GM23338 (cell line): Measurements from ENCODE around the gene IFI27. TPM values are rescaled to one million over a fixed set of nuclear protein-coding genes. Genes with fewer than 3 reads are reported as not detected.

Experiments
- ATAC-seq: fragments of 200-7000 bp; cut with Tn5 transposase; 3 replicates; pipeline ENCODE4 v1.9.1; 2020
- DNase-seq: peaks from one replicate; pipeline ENCODE4 v3.0.0-alpha.2; 2015; ENCODE audit warnings: low spot score
- H2AFZ ChIP-seq: fragments of 200-600 bp; sonication (generic); 2 replicates; pipeline ENCODE4 v1.8.0; 2016; ENCODE audit warnings: antibody characterized with exemption, mild to moderate bottlenecking, moderate library complexity
- H3F3A ChIP-seq: fragments of 200-600 bp; sonication (generic); replicated peaks from 2 replicates; pipeline ENCODE4 v1.8.0; 2017; ENCODE audit warnings: antibody characterized with exemption, mixed run types, low read depth
- H3K27ac ChIP-seq: fragments of 200-600 bp; sonication (generic); 2 replicates; pipeline ENCODE4 v1.6.1; 2016; ENCODE audit warnings: low read depth
- H3K27me3 ChIP-seq: fragments of 200-600 bp; sonication (generic); 2 replicates; pipeline ENCODE4 v1.8.0; 2016; ENCODE audit warnings: mild to moderate bottlenecking, mixed run types, moderate library complexity; ENCODE audit not compliant: insufficient read depth
- H3K36me3 ChIP-seq: fragments of 200-600 bp; sonication (generic); 2 replicates; pipeline ENCODE4 v1.8.0; 2016; ENCODE audit warnings: mild to moderate bottlenecking; ENCODE audit not compliant: insufficient read depth
- H3K4me1 ChIP-seq: fragments of 200-600 bp; sonication (generic); 2 replicates; pipeline ENCODE4 v1.8.0; 2016; ENCODE audit warnings: mild to moderate bottlenecking, moderate library complexity; ENCODE audit not compliant: insufficient read depth
- H3K4me2 ChIP-seq: fragments of 200-600 bp; sonication (generic); 2 replicates; pipeline ENCODE4 v1.7.1; 2017; ENCODE audit warnings: mixed run types
- H3K4me3 ChIP-seq: fragments of 200-600 bp; sonication (generic); 2 replicates; pipeline ENCODE4 v1.6.1; 2016; ENCODE audit warnings: mixed run types
- H3K79me2 ChIP-seq: fragments of 200-600 bp; sonication (generic); replicated peaks from 2 replicates; pipeline ENCODE4 v1.8.0; 2017; ENCODE audit warnings: mild to moderate bottlenecking; ENCODE audit not compliant: insufficient read depth
- H3K9me2 ChIP-seq: fragments of 200-600 bp; sonication (generic); 2 replicates; pipeline ENCODE4 v1.8.0; 2017; ENCODE audit not compliant: insufficient read depth
- H4K20me1 ChIP-seq: fragments of 200-600 bp; sonication (generic); replicated peaks from 2 replicates; pipeline ENCODE4 v1.8.0; 2017; ENCODE audit warnings: mild to moderate bottlenecking; ENCODE audit not compliant: insufficient read depth
- H3K27ac Mint-ChIP-seq: 2 replicates; pipeline ENCODE4 v1.8.0; 2020; ENCODE audit warnings: inconsistent platforms, mild to moderate bottlenecking, moderate library complexity, mixed read lengths
- H3K27me3 Mint-ChIP-seq: 3 replicates; pipeline ENCODE4 v1.8.0; 2022; ENCODE audit warnings: low read depth, mild to moderate bottlenecking, moderate library complexity, mixed read lengths, inconsistent platforms; ENCODE audit not compliant: insufficient read depth, poor library complexity
- H3K36me3 Mint-ChIP-seq: 3 replicates; pipeline ENCODE4 v1.8.0; 2021; ENCODE audit warnings: low read depth, mild to moderate bottlenecking, inconsistent platforms, moderate library complexity, mixed read lengths
- H3K4me1 Mint-ChIP-seq: 3 replicates; pipeline ENCODE4 v1.8.0; 2020; ENCODE audit warnings: mild to moderate bottlenecking, inconsistent platforms, mixed read lengths
- H3K4me3 Mint-ChIP-seq: 3 replicates; pipeline ENCODE4 v1.8.0; 2021; ENCODE audit warnings: moderate library complexity, mild to moderate bottlenecking, inconsistent platforms, mixed read lengths
- H3K9me3 Mint-ChIP-seq: 3 replicates; pipeline ENCODE4 v1.8.0; 2020; ENCODE audit warnings: moderate library complexity, mild to moderate bottlenecking, inconsistent platforms, mixed read lengths
- ETS1 ChIP-seq: IDR thresholded peaks from 2 replicates; pipeline ENCODE4 v1.6.1; 2016; ENCODE audit warnings: antibody characterized with exemption
- NANOG ChIP-seq: IDR thresholded peaks from 2 replicates; pipeline ENCODE4 v1.6.1; 2016; ENCODE audit warnings: antibody characterized with exemption, borderline replicate concordance
- POLR2AphosphoS5 ChIP-seq: IDR thresholded peaks from 2 replicates; pipeline ENCODE4 v1.6.1; 2016; ENCODE audit warnings: antibody characterized with exemption, low read depth
- REST ChIP-seq: IDR thresholded peaks from one replicate; pipeline ENCODE4 v1.6.1; 2018; ENCODE audit warnings: antibody characterized with exemption; ENCODE audit not compliant: unreplicated experiment
- ZNF462 ChIP-seq: fragments of 250-450 bp; sonication (Bioruptor Pico); IDR thresholded peaks from 2 replicates; pipeline ENCODE4 v1.5.0; 2020; ENCODE audit warnings: mild to moderate bottlenecking, moderate library complexity
- polyA plus RNA-seq: library from polyadenylated mRNA; unstranded; fragments of >200 nt; fragmentation: Nextera tagmentation; extraction: Ambion mirVana; gene quantifications from 2 replicates; pipeline ENCODE4 v1.2.1, GENCODE V29; 2016
- total RNA-seq: library from RNA; depleted of rRNA; stranded (reverse); fragments of >200 nt; shearing (Covaris generic); gene quantifications from 2 replicates; pipeline ENCODE4 v1.2.3, GENCODE V29; 2014

IFI27 gene
- total and polyA plus RNA-seq, 2 experiments from 2014 or later = 0.49 to 1.2 TPM

GRCh38 chr14:94129111-94129757 lies 18.7 kb downstream of the IFI27 start, which contains the start of gene IFI27L2:
IFI27L2 (minus strand) TSS chr14:94129604; CDS start chr14:94129564, 40 bp downstream.
- H2AFZ ChIP-seq = peak within 1 kb of the TSS; percentile 96
- Mint-ChIP-seq H3K4me3 (peak within 1 kb of the TSS; percentile 82), H3K4me1 (peaks cover 8% of the 10 kb centered on the region), H3K9me3 (no peaks in the 10 kb centered on the region), H3K36me3 (no peaks in the 10 kb centered on the region), H3K27ac (peak within 1 kb of the TSS; percentile 85), H3K27me3 (peaks cover 5% of the 10 kb centered on the region)
- H3K9me2 ChIP-seq = no peaks in the 10 kb centered on the region
- DNase-seq = peak; percentile 92
- peak; percentile 87 for ATAC-seq
- H3K36me3 ChIP-seq = no peaks in the 10 kb centered on the region
- H3K27me3 ChIP-seq = no peaks in the 10 kb centered on the region
- H3K27ac ChIP-seq = peak within 1 kb of the TSS; percentile 10; the same call in 1 of the 2 replicates
- H3K4me3 ChIP-seq = peak within 1 kb of the TSS; percentile 57
- peaks cover 11% of the 10 kb centered on the region; the same call in 1 of the 2 replicates for H3K4me1 ChIP-seq
- no peaks in the 10 kb centered on the region for H3F3A ChIP-seq
- no peaks in the 10 kb centered on the region for H4K20me1 ChIP-seq
- H3K4me2 ChIP-seq = peak within 1 kb of the TSS; percentile 81
- H3K79me2 ChIP-seq = no peaks in the 10 kb centered on the region
- no peak for TF ChIP-seq REST
- no peak for TF ChIP-seq ZNF462 (CRISPR knock-in tag)
- peak; percentile 55 for TF ChIP-seq POLR2AphosphoS5
- TF ChIP-seq NANOG = no peak
- peak; percentile 24; the same call in 1 of the 2 replicates for TF ChIP-seq ETS1
